AG08395 (cell line): ENCODE measurements around the gene PERM1.
"Not testable (repeated sequence)": the region's sequence is repeated elsewhere in the genome, so short reads cannot be mapped to it uniquely, and the experiment has no call there.

Experiments
- DNase-seq: peaks from one replicate; pipeline ENCODE4 v3.0.0; 2012; ENCODE audit warnings: mixed read lengths, low spot score

Gene PERM1

GRCh38 chr1:981955-982558 lies at the start of gene PERM1:
PERM1 (minus strand) TSS chr1:982093; CDS start chr1:981029, 1,064 bp downstream.
- no peak for DNase-seq

- DNase-seq: not testable (repeated sequence)
Measured at GRCh38 chr1:1030867-1031658, 49.2 kb upstream of the PERM1 start.

GRCh38 chr1:1027791-1028190 lies 45.9 kb upstream of the PERM1 start:
- DNase-seq: no peak

- DNase-seq: no peak
Measured at GRCh38 chr1:1026599-1027413, 44.9 kb upstream of the PERM1 start.

GRCh38 chr1:1025730-1026129 lies 43.8 kb upstream of the PERM1 start:
- DNase-seq: no peak

GRCh38 chr1:1024771-1025699 lies 43.1 kb upstream of the PERM1 start:
- no peak for DNase-seq

- DNase-seq: no peak
Measured at GRCh38 chr1:1024149-1024770, 42.4 kb upstream of the PERM1 start.

GRCh38 chr1:1023700-1024099 lies 41.8 kb upstream of the PERM1 start:
- no peak for DNase-seq

- no peak for DNase-seq
Measured at GRCh38 chr1:1022302-1023009, 40.6 kb upstream of the PERM1 start.

- DNase-seq: no peak
Measured at GRCh38 chr1:1021920-1022259, 40.0 kb upstream of the PERM1 start.

- peak; percentile 69 for DNase-seq
Measured at GRCh38 chr1:1021010-1021919, 39.4 kb upstream of the PERM1 start.

- no peak for DNase-seq
Measured at GRCh38 chr1:1020415-1021009, 38.6 kb upstream of the PERM1 start.

- DNase-seq: peak; percentile 63
Measured at GRCh38 chr1:1020000-1020404, 38.1 kb upstream of the PERM1 start, which contains the start of gene AGRN. AGRN (plus strand) TSS chr1:1020120; CDS start chr1:1020173, 53 bp downstream.

- DNase-seq: peak; percentile 97
Measured at GRCh38 chr1:1019122-1019999, 37.5 kb upstream of the PERM1 start.

GRCh38 chr1:1018321-1018685 lies 36.4 kb upstream of the PERM1 start:
- DNase-seq: not testable (repeated sequence)

- not testable (repeated sequence) for DNase-seq
Measured at GRCh38 chr1:1017397-1018320, 35.8 kb upstream of the PERM1 start.
